OCI-LY3 (cell line): ENCODE data around the gene S100A7.

Source experiments
- H2AFZ ChIP-seq: fragments of 200-600, 300-600 bp; shearing (Covaris generic); 2 replicates; pipeline ENCODE4 v1.6.0; 2014; ENCODE audit warnings: antibody characterized with exemption, low read depth, low read length
- H3K27ac ChIP-seq: fragments of 200-600, 300-600 bp; sonication (generic); 2 replicates; pipeline ENCODE4 v1.5.1; 2014; ENCODE audit warnings: mild to moderate bottlenecking, low read length, moderate library complexity, mixed read lengths
- H3K27me3 ChIP-seq: fragments of 200-600, 300-600 bp; sonication (generic); 2 replicates; pipeline ENCODE4 v1.6.1; 2014; ENCODE audit warnings: low read depth, low read length, mixed read lengths
- H3K36me3 ChIP-seq: fragments of 200-600, 300-600 bp; sonication (generic); replicated peaks from 2 replicates; pipeline ENCODE3; 2014; ENCODE audit warnings: low read depth, low read length, mixed read lengths
- H3K4me1 ChIP-seq: fragments of 300-600, 200-600 bp; sonication (generic); 2 replicates; pipeline ENCODE4 v1.6.1; 2014; ENCODE audit warnings: low read length, mixed read lengths
- H3K4me2 ChIP-seq: fragments of 200-600, 300-600 bp; sonication (generic); 2 replicates; pipeline ENCODE4 v1.6.1; 2014; ENCODE audit warnings: low read length, mixed read lengths
- H3K4me3 ChIP-seq: fragments of 300-600, 200-600 bp; sonication (generic); 2 replicates; pipeline ENCODE4 v1.5.1; 2014; ENCODE audit warnings: antibody characterized with exemption, mild to moderate bottlenecking, low read length, moderate library complexity
- H3K79me2 ChIP-seq: fragments of 300-600, 200-600 bp; shearing (Covaris generic); 2 replicates; pipeline ENCODE4 v1.6.1; 2014; ENCODE audit warnings: mild to moderate bottlenecking, low read length, mixed read lengths
- H3K9ac ChIP-seq: fragments of 300-600, 200-600 bp; shearing (Covaris generic); 2 replicates; pipeline ENCODE4 v1.6.0; 2014; ENCODE audit warnings: mild to moderate bottlenecking, low read length, moderate library complexity
- H3K9me3 ChIP-seq: fragments of 200-600, 300-600 bp; shearing (Covaris generic); 2 replicates; pipeline ENCODE4 v1.6.1; 2014; ENCODE audit warnings: low read length, mixed read lengths; ENCODE audit not compliant: insufficient read depth
- H4K20me1 ChIP-seq: fragments of 200-600, 300-600 bp; sonication (generic); 2 replicates; pipeline ENCODE4 v1.6.1; 2016; ENCODE audit warnings: low read length, mixed read lengths; ENCODE audit not compliant: insufficient read depth
- EZH2phosphoT487 ChIP-seq: fragments of 200-600 bp; shearing (Covaris generic); IDR thresholded peaks from 2 replicates; pipeline ENCODE4 v1.6.1; 2018; ENCODE audit warnings: antibody characterized with exemption, mixed run types, low read depth
- TF ChIP-seq, protein P1 (sequence below): fragments of 200-600, 300-600 bp; sonication (generic); IDR thresholded peaks from 2 replicates; pipeline ENCODE4 v1.5.1; 2014; ENCODE audit warnings: antibody characterized with exemption, low read length, low read depth

Gene S100A7

DNA sequence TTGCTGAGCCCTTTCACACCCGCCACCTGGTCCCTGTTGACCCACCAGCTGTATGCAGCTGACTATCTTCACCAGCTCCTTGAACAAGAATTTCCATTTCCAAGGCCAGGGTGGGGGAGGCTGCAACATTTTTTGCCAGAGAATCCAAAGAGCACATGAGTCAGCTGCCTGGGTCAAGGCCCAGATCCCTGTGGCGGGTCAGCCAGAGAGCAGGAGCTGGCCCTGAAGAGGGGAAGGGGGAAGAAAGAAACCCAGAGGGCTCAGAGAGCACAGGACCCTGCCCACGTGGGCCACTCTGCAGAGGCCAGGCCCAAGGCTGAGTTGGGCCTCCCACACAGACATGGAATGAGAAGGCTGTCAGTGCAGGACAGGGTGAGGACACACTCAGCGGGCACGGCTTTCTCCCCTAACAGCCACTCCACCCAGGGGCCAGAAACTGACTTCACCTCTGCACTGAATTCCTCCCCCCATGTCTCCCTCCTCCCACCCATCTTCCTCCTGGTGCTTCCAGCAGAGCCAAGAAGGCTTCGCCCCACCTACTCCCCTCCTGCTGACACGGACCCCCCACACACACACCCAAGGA lies 46.5 kb upstream of the S100A7 start:
- Histone ChIP-seq H3K79me2 (no peaks in the 10 kb centered on the region), H3K27ac (no peak overlapping the region)

DNA sequence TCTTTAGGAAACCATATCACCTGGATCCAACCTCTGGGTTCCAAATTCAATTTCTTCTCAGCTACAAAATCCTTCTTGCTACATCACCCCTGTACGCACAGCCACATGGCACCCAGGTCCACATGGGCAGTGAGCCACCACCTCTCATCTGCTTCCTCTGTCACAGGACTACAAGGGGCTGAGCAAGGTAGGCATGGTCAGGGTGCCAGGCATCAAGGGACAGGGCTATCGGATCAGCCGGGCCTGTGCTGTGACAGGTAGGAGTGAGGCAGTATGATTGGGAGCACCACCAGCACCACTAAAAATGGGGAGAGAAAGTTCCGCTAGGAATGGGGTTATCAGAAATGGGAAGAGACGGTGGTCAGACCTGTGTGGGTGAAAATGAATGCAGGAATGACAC lies 45.9 kb upstream of the S100A7 start:
- H3K27ac ChIP-seq: no peak overlapping the region

More for the DNA sequence above, 46.5 kb upstream of the S100A7 start:
- H4K20me1 ChIP-seq: no peaks in the 10 kb centered on the region
- TF ChIP-seq, protein P1, sequence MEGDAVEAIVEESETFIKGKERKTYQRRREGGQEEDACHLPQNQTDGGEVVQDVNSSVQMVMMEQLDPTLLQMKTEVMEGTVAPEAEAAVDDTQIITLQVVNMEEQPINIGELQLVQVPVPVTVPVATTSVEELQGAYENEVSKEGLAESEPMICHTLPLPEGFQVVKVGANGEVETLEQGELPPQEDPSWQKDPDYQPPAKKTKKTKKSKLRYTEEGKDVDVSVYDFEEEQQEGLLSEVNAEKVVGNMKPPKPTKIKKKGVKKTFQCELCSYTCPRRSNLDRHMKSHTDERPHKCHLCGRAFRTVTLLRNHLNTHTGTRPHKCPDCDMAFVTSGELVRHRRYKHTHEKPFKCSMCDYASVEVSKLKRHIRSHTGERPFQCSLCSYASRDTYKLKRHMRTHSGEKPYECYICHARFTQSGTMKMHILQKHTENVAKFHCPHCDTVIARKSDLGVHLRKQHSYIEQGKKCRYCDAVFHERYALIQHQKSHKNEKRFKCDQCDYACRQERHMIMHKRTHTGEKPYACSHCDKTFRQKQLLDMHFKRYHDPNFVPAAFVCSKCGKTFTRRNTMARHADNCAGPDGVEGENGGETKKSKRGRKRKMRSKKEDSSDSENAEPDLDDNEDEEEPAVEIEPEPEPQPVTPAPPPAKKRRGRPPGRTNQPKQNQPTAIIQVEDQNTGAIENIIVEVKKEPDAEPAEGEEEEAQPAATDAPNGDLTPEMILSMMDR: no peak
- no peak for TF ChIP-seq EZH2phosphoT487
- no peak overlapping the region for H3K9ac ChIP-seq
- no peak overlapping the region for H3K4me3 ChIP-seq
- no peak overlapping the region for H3K4me2 ChIP-seq
- H3K36me3 ChIP-seq: no peaks in the 10 kb centered on the region
- H3K4me1 ChIP-seq: peaks cover 11% of the 10 kb centered on the region
- 0 out of 2 replicates have a peak, but pooled peaks cover 3% of the 10 kb centered on the region for H3K27me3 ChIP-seq
- no peaks in the 10 kb centered on the region for H3K9me3 ChIP-seq
- H2AFZ ChIP-seq: no peak overlapping the region

DNA sequence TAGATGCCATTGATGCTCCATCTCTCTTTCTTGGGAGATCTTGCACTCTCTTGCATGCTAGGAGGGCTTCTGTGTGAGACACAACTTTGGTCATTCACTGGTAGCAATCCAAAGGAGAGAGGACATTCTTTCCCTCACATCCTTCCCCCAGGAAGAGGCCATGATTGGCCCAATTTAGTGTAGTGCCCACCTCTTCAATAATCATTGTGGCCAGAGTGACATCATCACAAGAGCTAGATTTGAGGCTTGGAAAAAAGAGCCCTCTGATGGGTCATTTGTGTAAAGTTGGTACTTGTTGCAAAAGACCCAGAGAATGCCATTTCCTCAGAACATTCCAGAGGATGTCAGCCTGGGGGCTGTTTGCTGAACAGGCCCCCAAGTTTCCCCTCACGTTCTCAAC lies 45.1 kb upstream of the S100A7 start:
- 0 out of 2 replicates have a peak, but pooled peaks cover 3% of the 10 kb centered on the region for H3K27me3 ChIP-seq
- H3K4me2 ChIP-seq: no peak overlapping the region
- H3K4me3 ChIP-seq: no peak overlapping the region
- H2AFZ ChIP-seq: no peak overlapping the region
- no peaks in the 10 kb centered on the region for H4K20me1 ChIP-seq
- H3K9ac ChIP-seq: no peak overlapping the region
- TF ChIP-seq, protein P1: no peak
- TF ChIP-seq EZH2phosphoT487: no peak
- H3K9me3 ChIP-seq: no peaks in the 10 kb centered on the region
- 0 out of 2 replicates have a peak, but pooled peaks cover 2% of the 10 kb centered on the region for H3K4me1 ChIP-seq
- no peaks in the 10 kb centered on the region for H3K36me3 ChIP-seq
- no peaks in the 10 kb centered on the region for H3K79me2 ChIP-seq
- no peak overlapping the region for H3K27ac ChIP-seq

More for the DNA sequence above, 45.9 kb upstream of the S100A7 start:
- Histone ChIP-seq H3K9ac (no peak overlapping the region), H3K9me3 (no peaks in the 10 kb centered on the region), H3K27me3 (0 out of 2 replicates have a peak, but pooled peaks cover 3% of the 10 kb centered on the region), H3K4me3 (no peak overlapping the region), H3K79me2 (no peaks in the 10 kb centered on the region), H3K4me1 (peaks cover 10% of the 10 kb centered on the region), H3K36me3 (no peaks in the 10 kb centered on the region), H4K20me1 (no peaks in the 10 kb centered on the region), H2AFZ (no peak overlapping the region), H3K4me2 (no peak overlapping the region)
- no peak for TF ChIP-seq EZH2phosphoT487
- TF ChIP-seq, protein P1: no peak

DNA sequence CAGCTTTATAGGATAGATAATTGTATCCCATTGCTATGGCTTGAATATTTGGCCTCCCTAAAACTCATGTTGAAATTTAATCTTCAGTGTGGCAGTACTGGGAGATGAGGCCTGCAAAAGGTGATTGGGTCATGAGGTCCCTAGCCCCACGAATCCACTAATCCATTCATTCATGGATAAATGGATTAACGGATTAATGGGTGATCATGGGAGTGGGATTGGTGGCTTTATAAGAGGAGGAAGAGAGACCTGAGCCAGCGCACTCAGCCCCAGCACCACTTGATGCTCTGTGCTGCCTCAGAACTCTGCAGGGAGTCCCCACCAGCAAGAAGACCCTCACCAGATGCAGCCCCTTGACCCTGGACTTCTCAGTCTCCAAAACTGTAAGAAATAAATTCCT lies 43.3 kb upstream of the S100A7 start:
- no peaks in the 10 kb centered on the region for H3K36me3 ChIP-seq
- H3K4me2 ChIP-seq: no peak overlapping the region

More for the DNA sequence above, 43.3 kb upstream of the S100A7 start:
- H3K79me2 ChIP-seq: no peaks in the 10 kb centered on the region
- no peak overlapping the region for H3K4me3 ChIP-seq
- TF ChIP-seq, protein P1: no peak
- no peak for TF ChIP-seq EZH2phosphoT487
- H4K20me1 ChIP-seq: no peaks in the 10 kb centered on the region
- no peak overlapping the region for H3K9ac ChIP-seq
- no peaks in the 10 kb centered on the region for H3K9me3 ChIP-seq
- peaks cover 18% of the 10 kb centered on the region; the same call in 1 of the 2 replicates for H3K27me3 ChIP-seq
- H3K27ac ChIP-seq: no peak overlapping the region
- no peak overlapping the region for H2AFZ ChIP-seq
- H3K4me1 ChIP-seq: no peaks in the 10 kb centered on the region
